Left lung (tissue), 10 donors: ENCODE data around the gene ITGB4. TPM values are rescaled to one million over a fixed set of nuclear protein-coding genes. Genes with fewer than 3 reads are reported as not detected.

Experiments used
- ATAC-seq: fragments of 200-7000 bp; cut with Tn5 transposase; one replicate; pipeline ENCODE4 v1.9.1; 2020; ENCODE audit warnings: moderate library complexity
- DNase-seq, 4 donors: peaks; one replicate each; pipeline ENCODE4 v3.0.0-alpha.2; 2013 to 2020
- H3K27ac ChIP-seq, 2 donors: fragments of 200-600 bp; sonication (generic) in 1 of 2; one replicate each; pipeline versions ENCODE4 v1.5.0 to v1.8.0; 2020 to 2021
- H3K27me3 ChIP-seq, 2 donors: fragments of 200-600 bp; sonication (generic) in 1 of 2; one replicate each; pipeline versions ENCODE4 v1.5.0 to v1.8.0; 2020 to 2021
- H3K36me3 ChIP-seq, 2 donors: fragments of 200-600 bp; sonication (generic) in 1 of 2; one replicate each; pipeline versions ENCODE4 v1.5.0 to v1.8.0; 2020 to 2021
- H3K4me1 ChIP-seq, 2 donors: fragments of 200-600 bp; one replicate each; pipeline ENCODE4 v1.8.0; 2021
- H3K4me3 ChIP-seq, 2 donors: fragments of 200-600 bp; sonication (generic) in 1 of 2; one replicate each; pipeline versions ENCODE4 v1.5.0 to v1.8.0; 2020 to 2021; ENCODE audit warnings: mild to moderate bottlenecking in 1 of 2
- H3K9me3 ChIP-seq, 2 donors: fragments of 200-600 bp; sonication (generic) in 1 of 2; one replicate each; pipeline versions ENCODE4 v1.5.0 to v1.8.0; 2020 to 2021
- intact Hi-C, 2 donors: fragments of 100-400 bp; cut with DNase I; formaldehyde crosslinking; loops; one replicate each; pipeline versions ENCODE4 v1.11.2 to v1.14.2; 2022
- polyA plus RNA-seq, 6 donors: library from polyadenylated mRNA; unstranded; fragments of 120-200 nt; gene quantifications; one replicate each; pipeline ENCODE4 v1.2.1, GENCODE V29; 2013; ENCODE audit not compliant: insufficient read length in 6 of 6
- total RNA-seq, 2 donors: library from RNA; stranded (reverse); fragmentation: NEBNext Ultra II Directional; extraction: Animal tissue kit (Norgen Biotek cat#: 25700); gene quantifications; one replicate each; pipeline ENCODE4 v1.2.1, GENCODE V29; 2021
- TF ChIP-seq, protein P1 (sequence below), 2 donors: fragments of 200-600 bp; sonication (generic) in 1 of 2; IDR thresholded peaks; one replicate each; pipeline versions ENCODE4 v1.5.0 to v1.8.0; 2021; ENCODE audit warnings: antibody characterized with exemption in 2 of 2
- donor health status: DM: no; HTN: yes; CAD: no.
- donor health status: DM: no; HTN: no; CAD: no.

ITGB4 gene
- total and polyA plus RNA-seq, 8 donors: 4.6 to 54.8 (median 9.5) TPM

DNA sequence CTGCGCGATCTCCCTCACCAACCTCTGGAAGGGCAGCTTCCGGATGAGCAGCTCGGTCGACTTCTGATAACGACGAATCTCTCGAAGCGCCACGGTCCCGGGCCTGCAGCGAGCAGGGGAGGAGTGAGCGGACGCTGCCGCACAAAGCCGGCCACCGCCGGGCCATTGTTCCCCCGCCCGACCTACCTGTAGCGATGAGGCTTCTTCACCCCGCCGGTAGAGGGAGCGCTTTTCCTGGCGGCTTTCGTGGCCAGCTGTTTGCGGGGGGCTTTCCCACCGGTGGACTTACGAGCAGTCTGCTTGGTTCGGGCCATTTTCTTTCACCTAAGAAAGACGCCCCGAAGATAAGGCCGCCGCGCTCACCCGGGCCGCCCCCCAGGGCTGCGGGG lies 57.6 kb downstream of the ITGB4 start:
- Histone ChIP-seq H3K36me3 (peaks cover 5 to 49% of the 10 kb centered on the region in 2 donors), H3K27ac (peak overlapping the region; percentile 96 to 99), H3K27me3 (no peaks in the 10 kb centered on the region), H3K4me3 (peak overlapping the region; percentile 64 to 93), H3K4me1 (peaks cover 10 to 60% of the 10 kb centered on the region in 2 donors), H3K9me3 (no peaks in the 10 kb centered on the region)
- DNase-seq (no peak), ATAC-seq (peak; percentile 15)
- TF ChIP-seq, protein P1, sequence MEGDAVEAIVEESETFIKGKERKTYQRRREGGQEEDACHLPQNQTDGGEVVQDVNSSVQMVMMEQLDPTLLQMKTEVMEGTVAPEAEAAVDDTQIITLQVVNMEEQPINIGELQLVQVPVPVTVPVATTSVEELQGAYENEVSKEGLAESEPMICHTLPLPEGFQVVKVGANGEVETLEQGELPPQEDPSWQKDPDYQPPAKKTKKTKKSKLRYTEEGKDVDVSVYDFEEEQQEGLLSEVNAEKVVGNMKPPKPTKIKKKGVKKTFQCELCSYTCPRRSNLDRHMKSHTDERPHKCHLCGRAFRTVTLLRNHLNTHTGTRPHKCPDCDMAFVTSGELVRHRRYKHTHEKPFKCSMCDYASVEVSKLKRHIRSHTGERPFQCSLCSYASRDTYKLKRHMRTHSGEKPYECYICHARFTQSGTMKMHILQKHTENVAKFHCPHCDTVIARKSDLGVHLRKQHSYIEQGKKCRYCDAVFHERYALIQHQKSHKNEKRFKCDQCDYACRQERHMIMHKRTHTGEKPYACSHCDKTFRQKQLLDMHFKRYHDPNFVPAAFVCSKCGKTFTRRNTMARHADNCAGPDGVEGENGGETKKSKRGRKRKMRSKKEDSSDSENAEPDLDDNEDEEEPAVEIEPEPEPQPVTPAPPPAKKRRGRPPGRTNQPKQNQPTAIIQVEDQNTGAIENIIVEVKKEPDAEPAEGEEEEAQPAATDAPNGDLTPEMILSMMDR (IDR thresholded peaks at IDR 0.05): peak; percentile 35 to 53
- intact Hi-C loops: loop anchor here in 1 of 2 donors (10.0 kb wide), 1 partner anchor 116 kb away; the partner anchor contains the start of gene TRIM65

DNA sequence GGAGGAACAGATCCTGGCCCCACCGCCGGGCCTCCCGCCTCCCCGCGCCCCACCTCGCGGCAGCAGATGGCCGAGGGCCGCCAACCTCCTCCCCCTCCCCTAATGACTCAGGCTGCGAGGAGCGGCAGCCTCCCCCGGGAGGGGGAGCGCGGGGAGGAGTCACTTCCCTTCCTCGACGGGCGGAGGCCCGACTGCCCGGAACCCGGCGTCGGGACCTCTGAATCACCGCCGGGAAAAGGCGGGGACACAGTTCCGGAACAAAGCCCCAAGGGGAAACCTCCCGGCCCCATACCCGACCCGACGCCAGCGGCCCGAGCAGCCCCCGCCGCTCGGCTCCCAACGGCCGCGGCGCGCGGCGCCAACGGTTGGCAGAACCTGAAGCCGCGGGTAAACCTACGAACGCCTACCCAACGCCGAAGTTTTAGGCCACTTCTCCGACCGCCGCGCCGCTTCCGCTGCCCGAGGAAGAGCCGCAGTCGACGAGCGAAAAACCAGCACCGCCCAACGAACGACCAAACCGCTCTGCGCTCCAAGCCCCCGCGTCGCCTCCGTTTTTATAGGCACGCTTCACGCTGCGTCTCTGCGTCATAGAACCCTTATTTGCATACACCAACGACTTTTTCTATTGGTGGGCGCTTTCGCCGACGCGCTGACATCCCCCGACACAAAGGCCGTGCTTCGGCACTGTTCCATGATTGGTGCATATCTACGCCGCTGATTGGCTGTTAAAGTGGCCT lies 58.2 kb downstream of the ITGB4 start:
- Histone ChIP-seq H3K27me3 (no peaks in the 10 kb centered on the region), H3K4me1 (peaks cover 10 to 66% of the 10 kb centered on the region in 2 donors), H3K9me3 (no peaks in the 10 kb centered on the region), H3K36me3 (peaks cover 5 to 43% of the 10 kb centered on the region in 2 donors), H3K4me3 (peak overlapping the region; percentile 64 to 93), H3K27ac (peak overlapping the region; percentile 96 to 99)
- TF ChIP-seq, protein P1 (IDR thresholded peaks at IDR 0.05): no peak
- intact Hi-C loops: loop anchor here in 1 of 2 donors (10.0 kb wide), 1 partner anchor 115 kb away; the partner anchor contains the start of gene TRIM65
- peak; percentile 97 to 100 (median 98) for DNase-seq
- ATAC-seq: peak; percentile 75

DNA sequence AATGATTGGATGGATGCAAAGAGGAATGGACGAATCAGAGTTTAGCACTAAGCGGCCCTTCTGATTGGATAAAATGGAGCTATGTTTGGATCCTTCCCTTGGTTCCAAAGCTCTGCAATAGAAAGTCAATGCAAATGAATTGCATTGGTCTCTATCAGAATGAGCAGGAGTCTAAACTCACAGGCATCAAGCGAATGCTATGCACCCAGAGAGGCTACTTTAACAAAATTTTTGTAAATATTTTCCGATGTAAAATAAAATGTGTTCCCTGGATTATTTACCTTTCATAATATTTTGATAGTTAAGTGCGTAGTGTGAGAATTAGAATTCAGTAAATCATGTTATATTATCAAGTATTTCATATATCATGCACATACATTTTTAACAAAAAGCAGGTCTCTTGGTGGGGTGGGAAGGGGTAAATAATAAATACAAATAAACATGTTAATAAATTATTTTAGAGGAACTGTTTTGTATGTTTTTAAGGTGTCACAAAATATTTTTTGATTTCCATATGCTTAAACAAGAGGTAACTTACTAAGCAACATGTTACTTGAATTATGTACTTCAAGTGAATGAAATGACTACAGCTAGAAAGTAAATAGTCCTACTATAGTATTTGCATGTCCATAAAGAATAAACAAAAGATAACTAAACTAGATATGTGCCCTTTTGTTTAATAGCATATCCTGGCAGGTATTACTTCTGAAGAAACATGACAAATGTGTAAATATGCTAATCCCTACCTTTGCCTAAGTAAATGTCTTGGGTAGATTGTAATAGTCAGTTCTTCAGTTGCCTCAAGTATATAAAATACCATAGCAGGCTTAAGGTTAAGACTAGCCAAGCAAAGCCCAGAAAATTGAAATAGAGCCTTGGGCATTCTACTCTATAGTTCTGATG lies 59.0 kb downstream of the ITGB4 start:
- no peaks in the 10 kb centered on the region for H3K27me3 ChIP-seq
- intact Hi-C loops: loop anchor here in 1 of 2 donors (10.0 kb wide), 1 partner anchor 115 kb away; the partner anchor contains the start of gene TRIM65
- no peak for ATAC-seq
- H3K4me1 ChIP-seq: peaks cover 12 to 62% of the 10 kb centered on the region in 2 donors
- H3K27ac ChIP-seq: peak overlapping the region; percentile 65 to 99
- no peak for DNase-seq
- H3K9me3 ChIP-seq: no peaks in the 10 kb centered on the region
- TF ChIP-seq, protein P1 (IDR thresholded peaks at IDR 0.05): no peak
- H3K36me3 ChIP-seq: peaks cover 5 to 35% of the 10 kb centered on the region in 2 donors
- peak overlapping the region in 1 of 2 donors; percentile 93 for H3K4me3 ChIP-seq

DNA sequence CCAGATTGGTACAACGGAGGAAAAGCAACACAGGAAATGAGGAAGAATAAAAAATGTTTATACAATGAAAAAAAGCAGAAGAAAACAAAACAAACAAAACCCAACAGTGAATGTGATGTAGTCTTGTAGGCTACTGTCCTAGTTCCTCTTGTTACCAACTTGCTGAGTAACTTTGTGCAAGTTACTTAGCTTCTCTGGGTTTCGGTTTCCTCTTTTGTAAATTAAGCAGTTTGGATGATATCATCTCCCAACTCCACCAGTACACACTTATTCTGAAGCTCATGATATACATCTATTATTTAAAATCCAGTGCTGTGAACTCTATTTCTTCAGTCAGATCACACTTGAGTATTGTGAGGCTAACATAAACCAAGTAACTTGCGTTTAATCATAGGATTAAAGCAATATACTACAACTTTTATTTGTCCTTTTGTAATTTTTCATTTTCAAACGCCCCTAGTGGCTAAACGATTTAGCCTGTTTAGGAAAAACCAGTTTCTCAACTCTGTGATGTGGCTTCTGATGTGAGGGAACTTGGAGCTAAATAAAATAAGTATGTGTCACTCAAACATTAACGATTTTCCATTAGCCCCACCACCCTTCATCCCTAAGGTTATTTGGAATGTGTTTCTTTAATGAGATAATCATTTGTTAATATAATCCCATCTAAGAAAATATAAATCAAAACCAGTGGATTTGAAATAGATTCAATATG lies 62.0 kb downstream of the ITGB4 start:
- TF ChIP-seq, protein P1 (IDR thresholded peaks at IDR 0.05): peak; percentile 68
- Histone ChIP-seq H3K4me3 (peak overlapping the region in 1 of 2 donors; percentile 3), H3K9me3 (no peaks in the 10 kb centered on the region), H3K36me3 (peaks cover 1 to 9% of the 10 kb centered on the region in 2 donors), H3K4me1 (peaks cover 19 to 64% of the 10 kb centered on the region in 2 donors), H3K27me3 (no peaks in the 10 kb centered on the region), H3K27ac (peak overlapping the region; percentile 99 to 100)
- intact Hi-C loops: no loop called here
- ATAC-seq (no peak), DNase-seq (peak in 1 of 4 donors; percentile 83)
